Measurements from ENCODE around the gene PPM1L. TPM values are rescaled to one million over a fixed set of nuclear protein-coding genes. Genes with fewer than 3 reads are reported as not detected.

PPM1L gene
- total and polyA plus RNA-seq, 10 of the 15 experiments (the other 5 are each of a cell fraction or from before 2014, with no cell fraction given) = under 0.01 to 0.33 (median 0.06) TPM; not detected in 1

- Histone ChIP-seq H3K27me3 (replicated peaks in 1 of 2; ENCODE audit: control insufficient read depth in 2 of 2, insufficient read depth in 2 of 2, low read length in 1 of 2) (no peaks in the 10 kb centered on the region), H3K36me3 (ENCODE audit: control insufficient read depth in 2 of 2, insufficient read depth in 2 of 2, low read length in 1 of 2) (no peaks in the 10 kb centered on the region), H3K4me1 (ENCODE audit: control insufficient read depth, insufficient read depth, low read length) (no peaks in the 10 kb centered on the region), H3K9me3 (replicated peaks; ENCODE audit: control insufficient read depth, insufficient read depth, low read length) (no peaks in the 10 kb centered on the region), H3K4me2 (ENCODE audit: control insufficient read depth, insufficient read depth) (no peak overlapping the region), H3K9ac (ENCODE audit: control insufficient read depth, insufficient read depth, low read length) (no peak overlapping the region), H3K79me2 (ENCODE audit: control insufficient read depth, insufficient read depth, low read length) (no peaks in the 10 kb centered on the region), H3K4me3 (no peak overlapping the region), H2AFZ (ENCODE audit: control insufficient read depth, low read depth, low read length) (no peak overlapping the region), H3K27ac (ENCODE audit: control insufficient read depth, insufficient read depth) (no peak overlapping the region), H4K20me1 (ENCODE audit: control insufficient read depth, insufficient read depth) (no peaks in the 10 kb centered on the region)
- BruUV-seq (replicated peaks) = no TSS peak
- DNase-seq (ENCODE audit: low read depth, low spot score) = no peak
- 0% methylated on average over 1 of the region's 1 CpG for WGBS (ENCODE audit: insufficient coverage, insufficient replicate concordance, low lambda C conversion rate, missing lambda C conversion rate)
- TF ChIP-seq TARDBP (IDR thresholded peaks at IDR 0.05; ENCODE audit: borderline replicate concordance) (no peak), BACH1 (IDR thresholded peaks at IDR 0.05; ENCODE audit: borderline replicate concordance) (no peak), TBL1XR1 (IDR thresholded peaks at IDR 0.05; ENCODE audit: low read depth, low read length) (no peak), ETV6 (conservative IDR thresholded peaks at IDR 0.05 in 1 of 2, IDR thresholded peaks at IDR 0.05 in 1 of 2; ENCODE audit: borderline replicate concordance in 1 of 2, low read depth in 1 of 2) (no peak), ESRRA (IDR thresholded peaks at IDR 0.05; ENCODE audit: low read length) (no peak), CBFB (IDR thresholded peaks at IDR 0.05; ENCODE audit: low read depth) (no peak), ZNF207 (IDR thresholded peaks at IDR 0.05; ENCODE audit: borderline replicate concordance) (no peak), MYB (IDR thresholded peaks at IDR 0.05; ENCODE audit: borderline replicate concordance, low read depth, low read length) (no peak)
- ChIA-PET SMC1A (ENCODE audit: uncharacterized antibody, unreplicated experiment) (no interaction called here), POLR2A (no interaction called here), RAD21 (ENCODE audit: unreplicated experiment) (no interaction called here), CTCF (no interaction called here)
- in situ Hi-C loops (cut with MboI) (no loop called here), intact Hi-C loops (cut with micrococcal nuclease; ENCODE audit: unreplicated experiment) (no loop called here)
- no peak for ATAC-seq
- FAIRE-seq = no peak
These were observed 207.9 kb downstream of the PPM1L start for GRCh38 chr3:160963949-160964348.

- in situ Hi-C loops (cut with MboI) = no loop called here
- no peak for FAIRE-seq
- BruUV-seq (replicated peaks) = no TSS peak
These were observed 212.7 kb downstream of the PPM1L start for GRCh38 chr3:160968761-160969160.

More at GRCh38 chr3:160968761-160969160, 212.7 kb downstream of the PPM1L start:
- no peak overlapping the region for H2AFZ ChIP-seq (ENCODE audit: control insufficient read depth, low read depth, low read length)
- DNase-seq (ENCODE audit: low read depth, low spot score) (no peak), ATAC-seq (no peak)
- no peaks in the 10 kb centered on the region for H3K36me3 ChIP-seq (ENCODE audit: control insufficient read depth in 2 of 2, insufficient read depth in 2 of 2, low read length in 1 of 2)
- RAD21 ChIA-PET (ENCODE audit: unreplicated experiment) = no interaction called here
- intact Hi-C loops (cut with micrococcal nuclease; ENCODE audit: unreplicated experiment) = no loop called here
- no peaks in the 10 kb centered on the region for H3K79me2 ChIP-seq (ENCODE audit: control insufficient read depth, insufficient read depth, low read length)
- H4K20me1 ChIP-seq (ENCODE audit: control insufficient read depth, insufficient read depth) = no peaks in the 10 kb centered on the region
- H3K27ac ChIP-seq (ENCODE audit: control insufficient read depth, insufficient read depth) = no peak overlapping the region
- POLR2A ChIA-PET = no interaction called here
- no peak overlapping the region for H3K4me2 ChIP-seq (ENCODE audit: control insufficient read depth, insufficient read depth)
- no peaks in the 10 kb centered on the region for H3K27me3 ChIP-seq (replicated peaks in 1 of 2; ENCODE audit: control insufficient read depth in 2 of 2, insufficient read depth in 2 of 2, low read length in 1 of 2)
- H3K4me3 ChIP-seq = no peak overlapping the region
- H3K4me1 ChIP-seq (ENCODE audit: control insufficient read depth, insufficient read depth, low read length) = no peaks in the 10 kb centered on the region
- 7% methylated on average over 2 of the region's 2 CpGs for WGBS (ENCODE audit: insufficient coverage, insufficient replicate concordance, low lambda C conversion rate, missing lambda C conversion rate)
- TF ChIP-seq BCL3 (IDR thresholded peaks at IDR 0.05; ENCODE audit: borderline replicate concordance, insufficient read depth, low read depth, low read length, poor library complexity, severe bottlenecking) (no peak), ETV6 (conservative IDR thresholded peaks at IDR 0.05 in 1 of 2, IDR thresholded peaks at IDR 0.05 in 1 of 2; ENCODE audit: borderline replicate concordance in 1 of 2, low read depth in 1 of 2) (no peak), STAT3 (IDR thresholded peaks at IDR 0.05; ENCODE audit: low read depth, low read length) (no peak), BRCA1 (IDR thresholded peaks at IDR 0.05; ENCODE audit: low read depth, low read length) (no peak), SIX5 (IDR thresholded peaks at IDR 0.05; ENCODE audit: low read depth, low read length, severe bottlenecking) (no peak)
- no peaks in the 10 kb centered on the region for H3K9me3 ChIP-seq (replicated peaks; ENCODE audit: control insufficient read depth, insufficient read depth, low read length)
- SMC1A ChIA-PET (ENCODE audit: uncharacterized antibody, unreplicated experiment) = interaction anchor here (0.7 to 1.2 kb wide), 3 partner anchors 11 to 92 kb away, joined by 3 read pairs; no protein-coding TSS in a partner anchor
- CTCF ChIA-PET = interaction anchor here (0.9 to 1.7 kb wide), 2 partner anchors 12 to 28 kb away, joined by 3 to 7 read pairs; no protein-coding TSS in a partner anchor
- H3K9ac ChIP-seq (ENCODE audit: control insufficient read depth, insufficient read depth, low read length) = no peak overlapping the region

Measured in GM12878 (cell line).